Measurements from ENCODE around the gene USP2.

USP2 gene

GRCh38 chr11:119320240-119320775 lies 61.2 kb downstream of the USP2 start:
- H3K4me3 ChIP-seq (ENCODE audit: low read depth, low read length): peak overlapping the region; percentile 78
- H3K4me1 ChIP-seq (ENCODE audit: control insufficient read depth, insufficient read depth, low read length, unreplicated experiment): peaks cover 34% of the 10 kb centered on the region
- no peaks in the 10 kb centered on the region for H3K36me3 ChIP-seq (ENCODE audit: insufficient read depth, low read length)
- H3K79me2 ChIP-seq (ENCODE audit: control insufficient read depth, insufficient read depth, low read length, unreplicated experiment): no peaks in the 10 kb centered on the region
- H2AFZ ChIP-seq (ENCODE audit: low read length, unreplicated experiment): peak overlapping the region; percentile 95
- H3K27ac ChIP-seq (ENCODE audit: low read depth, low read length): no peak overlapping the region
- peaks cover 7% of the 10 kb centered on the region; the same call in 1 of the 2 replicates for H3K27me3 ChIP-seq (ENCODE audit: insufficient read depth, low read length)

DNA sequence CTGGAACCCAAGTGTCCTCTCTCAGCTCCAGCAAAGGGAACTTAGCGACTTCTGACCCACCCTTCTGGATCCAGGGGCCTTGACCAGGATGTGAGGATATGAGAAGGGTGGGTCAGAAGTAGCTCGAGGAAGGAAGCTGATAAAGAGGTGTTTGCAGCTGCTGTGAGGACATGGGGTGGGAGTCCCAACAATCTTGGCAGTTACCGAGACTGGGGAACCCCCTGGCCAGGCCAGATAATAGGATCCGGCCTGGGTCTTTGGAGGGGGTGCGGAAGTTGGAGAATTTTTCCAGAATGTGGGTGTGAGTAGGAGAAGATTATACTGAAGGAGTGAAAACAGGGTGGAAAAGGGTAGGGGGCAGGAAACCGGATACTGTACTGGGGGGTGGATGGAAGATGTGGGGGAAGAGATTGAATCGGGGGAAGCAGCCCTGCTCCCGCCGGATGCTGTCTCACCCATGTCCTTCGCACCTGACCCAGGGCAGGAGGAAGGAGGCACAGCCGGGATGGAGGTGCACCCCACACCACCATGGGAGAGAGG lies 61.7 kb downstream of the USP2 start:
- no peaks in the 10 kb centered on the region for H3K79me2 ChIP-seq (ENCODE audit: control insufficient read depth, insufficient read depth, low read length, unreplicated experiment)
- H3K4me3 ChIP-seq (ENCODE audit: low read depth, low read length): no peak overlapping the region
- no peaks in the 10 kb centered on the region for H3K36me3 ChIP-seq (ENCODE audit: insufficient read depth, low read length)
- peaks cover 36% of the 10 kb centered on the region for H3K4me1 ChIP-seq (ENCODE audit: control insufficient read depth, insufficient read depth, low read length, unreplicated experiment)
- H2AFZ ChIP-seq (ENCODE audit: low read length, unreplicated experiment): no peak overlapping the region
- H3K27me3 ChIP-seq (ENCODE audit: insufficient read depth, low read length): peaks cover 7% of the 10 kb centered on the region; the same call in 1 of the 2 replicates
- H3K27ac ChIP-seq (ENCODE audit: low read depth, low read length): no peak overlapping the region

GRCh38 chr11:119319136-119319699 lies 62.3 kb downstream of the USP2 start:
- Histone ChIP-seq H3K79me2 (ENCODE audit: control insufficient read depth, insufficient read depth, low read length, unreplicated experiment) (no peaks in the 10 kb centered on the region), H3K36me3 (ENCODE audit: insufficient read depth, low read length) (no peaks in the 10 kb centered on the region), H3K27me3 (ENCODE audit: insufficient read depth, low read length) (peaks cover 7% of the 10 kb centered on the region; the same call in 1 of the 2 replicates), H3K4me1 (ENCODE audit: control insufficient read depth, insufficient read depth, low read length, unreplicated experiment) (peaks cover 36% of the 10 kb centered on the region), H3K4me3 (ENCODE audit: low read depth, low read length) (no peak overlapping the region), H3K27ac (ENCODE audit: low read depth, low read length) (peak overlapping the region; percentile 10; the same call in 1 of the 2 replicates), H2AFZ (ENCODE audit: low read length, unreplicated experiment) (no peak overlapping the region)

DNA sequence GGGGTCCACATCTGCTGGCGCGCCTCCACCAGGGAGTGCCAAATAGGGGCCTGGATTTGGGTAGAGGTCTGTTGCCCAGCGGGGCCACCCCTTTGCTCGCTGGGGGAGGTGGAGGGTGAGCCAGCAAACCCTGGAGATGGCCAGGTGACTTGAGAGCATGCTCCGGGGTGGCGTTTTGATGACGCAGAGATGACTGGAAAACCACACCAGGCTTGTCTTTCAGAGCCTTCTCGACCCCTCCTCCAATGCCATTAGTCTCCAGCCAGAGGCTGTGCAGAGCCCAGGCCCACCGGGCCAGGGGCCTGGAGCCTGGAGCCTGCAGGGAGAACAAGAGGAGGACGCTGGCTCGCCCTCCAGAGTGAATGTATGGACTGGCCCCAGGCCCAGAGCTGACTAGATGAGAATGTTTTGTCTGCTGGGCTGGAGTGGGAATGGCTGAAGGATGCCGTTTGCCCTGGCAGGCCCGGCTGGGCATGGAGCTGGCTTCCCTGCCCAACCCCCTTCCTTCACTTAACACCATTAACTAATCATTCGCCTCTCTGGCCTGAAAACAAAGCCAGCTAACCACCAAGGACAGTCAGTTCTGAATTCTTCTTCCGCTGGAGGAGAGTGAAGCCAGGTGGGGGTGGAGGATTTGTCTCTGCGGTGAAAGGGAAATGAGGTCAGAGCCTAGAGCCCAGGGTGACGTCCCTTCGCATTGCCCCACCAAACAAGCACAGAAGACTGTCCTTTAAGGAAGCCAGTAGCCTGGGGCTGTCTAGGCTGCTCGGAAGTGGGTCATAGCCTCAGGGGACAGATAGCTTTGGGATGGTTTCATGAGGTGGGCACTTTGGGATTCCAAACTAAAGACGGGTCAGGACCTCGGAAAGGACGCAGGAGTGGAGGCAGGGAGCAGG lies 63.0 kb downstream of the USP2 start:
- H3K4me3 ChIP-seq (ENCODE audit: low read depth, low read length): no peak overlapping the region
- H3K27ac ChIP-seq (ENCODE audit: low read depth, low read length): peak overlapping the region; percentile 21; the same call in 1 of the 2 replicates
- H2AFZ ChIP-seq (ENCODE audit: low read length, unreplicated experiment): no peak overlapping the region
- H3K79me2 ChIP-seq (ENCODE audit: control insufficient read depth, insufficient read depth, low read length, unreplicated experiment): no peaks in the 10 kb centered on the region
- H3K4me1 ChIP-seq (ENCODE audit: control insufficient read depth, insufficient read depth, low read length, unreplicated experiment): peaks cover 36% of the 10 kb centered on the region
- no peaks in the 10 kb centered on the region for H3K36me3 ChIP-seq (ENCODE audit: insufficient read depth, low read length)
- peaks cover 7% of the 10 kb centered on the region; the same call in 1 of the 2 replicates for H3K27me3 ChIP-seq (ENCODE audit: insufficient read depth, low read length)

- no peak overlapping the region for H2AFZ ChIP-seq (ENCODE audit: low read length, unreplicated experiment)
- peaks cover 7% of the 10 kb centered on the region; the same call in 1 of the 2 replicates for H3K27me3 ChIP-seq (ENCODE audit: insufficient read depth, low read length)
- peaks cover 36% of the 10 kb centered on the region for H3K4me1 ChIP-seq (ENCODE audit: control insufficient read depth, insufficient read depth, low read length, unreplicated experiment)
- H3K27ac ChIP-seq (ENCODE audit: low read depth, low read length): no peak overlapping the region
- no peaks in the 10 kb centered on the region for H3K79me2 ChIP-seq (ENCODE audit: control insufficient read depth, insufficient read depth, low read length, unreplicated experiment)
- peak overlapping the region; percentile 36; the same call in 1 of the 2 replicates for H3K4me3 ChIP-seq (ENCODE audit: low read depth, low read length)
- no peaks in the 10 kb centered on the region for H3K36me3 ChIP-seq (ENCODE audit: insufficient read depth, low read length)
Observed at GRCh38 chr11:119317592-119318239, 63.8 kb downstream of the USP2 start.

- no peak within 1 kb of the TSS for H3K27ac ChIP-seq (ENCODE audit: low read depth, low read length)
- no peaks in the 10 kb centered on the region for H3K36me3 ChIP-seq (ENCODE audit: insufficient read depth, low read length)
- H2AFZ ChIP-seq (ENCODE audit: low read length, unreplicated experiment): peak within 1 kb of the TSS; percentile 18
- peak within 1 kb of the TSS; percentile 77 for H3K4me3 ChIP-seq (ENCODE audit: low read depth, low read length)
- no peaks in the 10 kb centered on the region for H3K79me2 ChIP-seq (ENCODE audit: control insufficient read depth, insufficient read depth, low read length, unreplicated experiment)
- H3K4me1 ChIP-seq (ENCODE audit: control insufficient read depth, insufficient read depth, low read length, unreplicated experiment): peaks cover 36% of the 10 kb centered on the region
- H3K27me3 ChIP-seq (ENCODE audit: insufficient read depth, low read length): peaks cover 7% of the 10 kb centered on the region; the same call in 1 of the 2 replicates
Observed at GRCh38 chr11:119316729-119317591, 64.5 kb downstream of the USP2 start, which contains the start of gene MCAM. MCAM (minus strand) TSS chr11:119317130; CDS start chr11:119317101, 29 bp downstream.

DNA sequence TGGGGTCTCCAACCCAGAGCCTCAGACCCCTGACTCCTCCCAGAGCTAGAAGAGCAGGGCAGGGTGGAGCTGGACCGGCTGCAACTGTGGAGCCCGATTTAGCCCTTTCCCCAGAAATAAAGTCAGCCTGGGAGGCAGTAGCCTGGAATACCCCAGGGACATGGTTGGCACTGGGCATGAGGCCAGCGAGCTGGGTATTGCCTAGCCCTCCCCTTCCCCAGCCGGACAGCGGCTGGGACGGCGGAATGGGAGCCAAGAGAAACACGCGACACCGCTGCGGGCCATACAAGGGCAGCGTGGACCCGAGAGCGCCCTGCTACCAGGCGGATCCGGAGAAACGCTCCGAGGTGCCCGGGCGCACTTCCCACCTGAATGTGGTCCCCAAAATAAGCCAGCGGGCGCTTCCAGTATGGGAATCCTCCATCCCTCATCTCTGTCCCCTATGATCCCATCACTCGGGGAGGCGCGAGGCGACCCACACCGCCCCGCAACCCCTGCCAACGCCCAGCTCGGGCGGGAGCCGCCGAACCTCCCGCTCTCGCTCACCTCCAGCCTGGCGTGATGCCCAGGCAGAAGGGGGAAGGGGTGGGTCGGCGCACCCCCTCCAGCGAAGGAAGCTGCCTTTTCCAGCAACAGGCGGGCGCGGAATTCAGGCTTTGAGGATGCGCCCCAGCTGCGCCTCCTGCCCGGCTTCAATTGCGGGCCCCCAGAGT lies 65.3 kb downstream of the USP2 start:
- H3K27ac ChIP-seq (ENCODE audit: low read depth, low read length): no peak overlapping the region
- peaks cover 7% of the 10 kb centered on the region; the same call in 1 of the 2 replicates for H3K27me3 ChIP-seq (ENCODE audit: insufficient read depth, low read length)
- peak overlapping the region; percentile 18 for H2AFZ ChIP-seq (ENCODE audit: low read length, unreplicated experiment)
- peaks cover 32% of the 10 kb centered on the region for H3K4me1 ChIP-seq (ENCODE audit: control insufficient read depth, insufficient read depth, low read length, unreplicated experiment)
- peak overlapping the region; percentile 77 for H3K4me3 ChIP-seq (ENCODE audit: low read depth, low read length)
- no peaks in the 10 kb centered on the region for H3K79me2 ChIP-seq (ENCODE audit: control insufficient read depth, insufficient read depth, low read length, unreplicated experiment)
- no peaks in the 10 kb centered on the region for H3K36me3 ChIP-seq (ENCODE audit: insufficient read depth, low read length)

- Histone ChIP-seq H3K79me2 (ENCODE audit: control insufficient read depth, insufficient read depth, low read length, unreplicated experiment) (no peaks in the 10 kb centered on the region), H3K27ac (ENCODE audit: low read depth, low read length) (no peak overlapping the region), H3K36me3 (ENCODE audit: insufficient read depth, low read length) (no peaks in the 10 kb centered on the region), H3K4me3 (ENCODE audit: low read depth, low read length) (peak overlapping the region; percentile 77), H3K27me3 (ENCODE audit: insufficient read depth, low read length) (peaks cover 7% of the 10 kb centered on the region; the same call in 1 of the 2 replicates), H3K4me1 (ENCODE audit: control insufficient read depth, insufficient read depth, low read length, unreplicated experiment) (peaks cover 28% of the 10 kb centered on the region), H2AFZ (ENCODE audit: low read length, unreplicated experiment) (no peak overlapping the region)
Observed at GRCh38 chr11:119315131-119316015, 66.1 kb downstream of the USP2 start.

Data from ACC112 (cell line).